Measurements from ENCODE around the gene MTF2. TPM values are rescaled to one million over a fixed set of nuclear protein-coding genes. Genes with fewer than 3 reads are reported as not detected.
A peak's percentile ranks its signal among the peaks of the same experiment; 100 is the strongest.

Gene MTF2
- polyA plus RNA-seq, 3 donors: 16.0 to 56.3 (median 32.5) TPM

DNA sequence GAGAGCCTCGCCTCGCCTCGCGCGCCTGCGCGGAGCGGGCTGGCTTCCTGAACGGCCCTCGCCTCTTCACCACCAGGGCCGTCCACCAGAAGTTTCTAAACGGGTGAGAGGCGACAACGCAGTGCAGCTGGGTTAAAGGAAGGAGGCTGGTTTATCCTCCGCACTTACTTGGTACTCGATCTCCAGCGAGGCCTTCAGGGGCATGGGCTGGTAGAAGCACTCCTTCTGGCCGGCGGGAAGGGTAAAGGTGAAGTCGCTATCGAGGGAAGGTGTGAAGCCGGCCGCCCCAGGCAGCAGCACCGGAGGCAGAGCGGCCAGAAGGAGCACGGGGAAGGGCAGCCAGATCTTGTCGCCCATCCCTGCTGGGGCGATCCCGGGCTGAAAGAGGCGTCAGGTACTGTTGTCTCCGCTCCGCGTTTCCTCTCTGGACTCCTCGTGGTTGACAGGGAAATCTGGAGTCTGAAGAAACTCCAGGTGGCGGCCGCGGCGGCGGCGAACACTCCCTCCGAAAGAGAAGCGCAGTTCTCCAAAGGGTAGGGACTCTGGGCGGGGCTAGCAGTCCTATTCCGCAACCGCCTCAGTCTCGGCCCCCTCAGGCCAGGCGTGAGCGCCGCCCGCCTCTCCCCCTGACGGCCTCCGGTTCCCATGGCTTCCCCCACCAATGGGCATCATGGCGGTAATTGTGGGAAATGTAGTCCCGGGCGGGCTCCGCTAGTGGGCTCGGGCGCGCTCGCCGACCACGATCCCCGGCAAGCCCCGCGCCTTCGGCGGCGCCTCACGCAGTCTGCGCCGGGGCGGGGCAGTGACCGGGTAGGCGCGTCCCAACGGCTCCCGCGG is 101.0 kb downstream of the MTF2 start, which contains the start of gene TMED5:
Gene TMED5 (minus strand): TSS at position 528 of the 837 bp plus-strand sequence. CDS start 171 bp downstream, at position 357.
- H3K36me3 Mint-ChIP-seq: peaks cover 5 to 15% of the 10 kb centered on the region in 2 donors
- TF ChIP-seq, protein P1, sequence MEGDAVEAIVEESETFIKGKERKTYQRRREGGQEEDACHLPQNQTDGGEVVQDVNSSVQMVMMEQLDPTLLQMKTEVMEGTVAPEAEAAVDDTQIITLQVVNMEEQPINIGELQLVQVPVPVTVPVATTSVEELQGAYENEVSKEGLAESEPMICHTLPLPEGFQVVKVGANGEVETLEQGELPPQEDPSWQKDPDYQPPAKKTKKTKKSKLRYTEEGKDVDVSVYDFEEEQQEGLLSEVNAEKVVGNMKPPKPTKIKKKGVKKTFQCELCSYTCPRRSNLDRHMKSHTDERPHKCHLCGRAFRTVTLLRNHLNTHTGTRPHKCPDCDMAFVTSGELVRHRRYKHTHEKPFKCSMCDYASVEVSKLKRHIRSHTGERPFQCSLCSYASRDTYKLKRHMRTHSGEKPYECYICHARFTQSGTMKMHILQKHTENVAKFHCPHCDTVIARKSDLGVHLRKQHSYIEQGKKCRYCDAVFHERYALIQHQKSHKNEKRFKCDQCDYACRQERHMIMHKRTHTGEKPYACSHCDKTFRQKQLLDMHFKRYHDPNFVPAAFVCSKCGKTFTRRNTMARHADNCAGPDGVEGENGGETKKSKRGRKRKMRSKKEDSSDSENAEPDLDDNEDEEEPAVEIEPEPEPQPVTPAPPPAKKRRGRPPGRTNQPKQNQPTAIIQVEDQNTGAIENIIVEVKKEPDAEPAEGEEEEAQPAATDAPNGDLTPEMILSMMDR (IDR thresholded peaks at IDR 0.05): peak; percentile 15
- Histone ChIP-seq H4K20me1 (ENCODE audit: insufficient read depth, low read length) (peaks cover 42% of the 10 kb centered on the region), H3K4me3 (replicated peaks in 1 of 3; ENCODE audit: low read depth in 2 of 3, low read length in 3 of 3) (peak within 1 kb of the TSS; percentile 70 to 98 (median 87)), H3K27ac (ENCODE audit: low read depth in 1 of 2, low read length in 2 of 2) (peak within 1 kb of the TSS; percentile 98 to 99), H3K27me3 (ENCODE audit: control insufficient read depth in 2 of 2, insufficient read depth in 2 of 2, low read length in 2 of 2) (no peaks in the 10 kb centered on the region), H3K9me3 (replicated peaks in 1 of 2; ENCODE audit: control insufficient read depth in 1 of 2, insufficient read depth in 1 of 2, low read length in 2 of 2) (no peaks in the 10 kb centered on the region), H2AFZ (ENCODE audit: insufficient read depth, low read depth, low read length, poor library complexity, severe bottlenecking) (peak within 1 kb of the TSS; percentile 76), H3K79me2 (ENCODE audit: insufficient read depth, low read length) (peaks cover 80% of the 10 kb centered on the region), H3K4me1 (ENCODE audit: control insufficient read depth in 1 of 2, insufficient read depth in 2 of 2, low read length in 2 of 2) (peaks cover 31 to 44% of the 10 kb centered on the region in 2 donors), H3K4me2 (replicated peaks; ENCODE audit: extremely low read depth, low read length, poor library complexity, severe bottlenecking) (peak within 1 kb of the TSS; percentile 78), H3K36me3 (replicated peaks in 1 of 2; ENCODE audit: control insufficient read depth in 1 of 2, insufficient read depth in 2 of 2, low read length in 2 of 2) (peaks cover 2 to 12% of the 10 kb centered on the region in 2 donors), H3K9ac (ENCODE audit: insufficient read depth, low read length, poor library complexity, severe bottlenecking) (peak within 1 kb of the TSS; percentile 99)
- peak; percentile 98 for DNase-seq
- H3K27ac Mint-ChIP-seq: peak within 1 kb of the TSS; percentile 99 to 100 (median 100)
- no peaks in the 10 kb centered on the region for H3K27me3 Mint-ChIP-seq (ENCODE audit: low read depth in 3 of 3)
- under 1% methylated on average over 75 of the region's 78 CpGs for WGBS (ENCODE audit: insufficient coverage)
- peaks cover 0 to 6% (median 0%) of the 10 kb centered on the region in 7 donors for H3K9me3 Mint-ChIP-seq
- H3K4me3 Mint-ChIP-seq: peak within 1 kb of the TSS; percentile 98 to 99
- intact Hi-C loops (cut with micrococcal nuclease): loop anchor here in 1 of 2 donors (5.0 kb wide), 2 partner anchors 98 to 167 kb away; partner anchors contain the start of gene DR1
- peaks cover 40% of the 10 kb centered on the region for H3K4me1 Mint-ChIP-seq

DNA sequence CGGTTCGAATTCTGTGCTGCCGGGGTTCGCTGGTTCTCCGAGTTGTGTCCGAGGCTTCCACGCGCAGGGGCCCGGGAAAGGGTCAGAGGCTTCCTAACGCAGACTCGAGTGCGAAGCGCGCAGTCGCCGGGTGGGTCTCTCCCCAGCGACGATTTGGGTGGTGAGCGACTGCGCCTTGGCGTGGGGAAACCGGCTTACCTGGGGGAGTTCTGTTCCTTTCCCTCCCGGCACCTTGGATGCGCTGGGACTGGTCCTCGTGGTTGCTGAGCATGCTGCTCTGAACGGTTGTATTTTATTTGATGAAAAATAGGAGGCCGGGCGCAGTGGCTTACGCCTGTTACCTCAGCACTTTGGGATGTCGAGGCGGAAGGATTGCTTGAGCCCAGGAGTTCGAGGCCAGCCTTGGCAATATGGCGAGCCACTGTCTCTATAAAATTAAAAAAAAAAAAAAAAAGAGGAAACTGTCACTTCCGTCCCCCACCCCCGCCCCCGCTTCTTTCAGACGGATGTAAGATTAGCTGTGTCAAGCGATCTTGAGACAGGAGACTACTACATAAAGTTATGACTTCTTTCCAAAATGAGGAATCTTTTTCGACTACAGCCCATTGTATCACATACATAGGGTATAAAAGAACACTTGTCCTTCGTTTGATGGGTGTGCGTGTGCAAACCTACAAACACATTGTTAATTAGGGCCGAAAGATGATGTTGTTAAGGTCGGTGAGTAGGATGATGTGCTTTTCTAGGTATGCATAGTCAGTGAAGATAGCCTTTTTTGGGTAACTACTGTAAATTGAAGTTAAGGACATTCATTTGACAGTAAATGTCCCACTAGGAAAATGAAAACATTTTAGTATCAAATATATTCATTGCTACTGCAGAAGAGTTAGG is 101.9 kb downstream of the MTF2 start, which contains the start of gene CCDC18:
Gene CCDC18 (plus strand): TSS at position 2 of the 891 bp plus-strand sequence. CDS start 2,638 bp downstream, outside the sequence.
- H3K9me3 ChIP-seq (replicated peaks in 1 of 2; ENCODE audit: control insufficient read depth in 1 of 2, insufficient read depth in 1 of 2, low read length in 2 of 2): no peaks in the 10 kb centered on the region
- H3K27ac ChIP-seq (ENCODE audit: low read depth in 1 of 2, low read length in 2 of 2): peak within 1 kb of the TSS; percentile 98 to 99
- H4K20me1 ChIP-seq (ENCODE audit: insufficient read depth, low read length): peaks cover 34% of the 10 kb centered on the region
- H3K36me3 ChIP-seq (replicated peaks in 1 of 2; ENCODE audit: control insufficient read depth in 1 of 2, insufficient read depth in 2 of 2, low read length in 2 of 2): peaks cover 2 to 8% of the 10 kb centered on the region in 2 donors
- WGBS (ENCODE audit: insufficient coverage): under 1% methylated on average over 27 of the region's 43 CpGs
- peaks cover 5 to 15% of the 10 kb centered on the region in 2 donors for H3K36me3 Mint-ChIP-seq
- peak within 1 kb of the TSS; percentile 76 for H2AFZ ChIP-seq (ENCODE audit: insufficient read depth, low read depth, low read length, poor library complexity, severe bottlenecking)
- H3K79me2 ChIP-seq (ENCODE audit: insufficient read depth, low read length): peaks cover 79% of the 10 kb centered on the region
- peaks cover 43% of the 10 kb centered on the region for H3K4me1 Mint-ChIP-seq
- DNase-seq: peak; percentile 57 to 79 (median 57)
- peak within 1 kb of the TSS; percentile 70 to 98 (median 87) for H3K4me3 ChIP-seq (replicated peaks in 1 of 3; ENCODE audit: low read depth in 2 of 3, low read length in 3 of 3)
- no peaks in the 10 kb centered on the region for H3K27me3 ChIP-seq (ENCODE audit: control insufficient read depth in 2 of 2, insufficient read depth in 2 of 2, low read length in 2 of 2)
- peak within 1 kb of the TSS; percentile 78 for H3K4me2 ChIP-seq (replicated peaks; ENCODE audit: extremely low read depth, low read length, poor library complexity, severe bottlenecking)
- intact Hi-C loops (cut with micrococcal nuclease): loop anchor here in 1 of 2 donors (5.0 kb wide), 1 partner anchor 166 kb away; the partner anchor contains the start of gene DR1
- no peaks in the 10 kb centered on the region for H3K27me3 Mint-ChIP-seq (ENCODE audit: low read depth in 3 of 3)
- peak within 1 kb of the TSS; percentile 99 to 100 (median 100) for H3K27ac Mint-ChIP-seq
- H3K4me1 ChIP-seq (ENCODE audit: control insufficient read depth in 1 of 2, insufficient read depth in 2 of 2, low read length in 2 of 2): peaks cover 33 to 45% of the 10 kb centered on the region in 2 donors
- peaks cover 0 to 6% (median 0%) of the 10 kb centered on the region in 7 donors for H3K9me3 Mint-ChIP-seq
- peak within 1 kb of the TSS; percentile 98 to 99 for H3K4me3 Mint-ChIP-seq
- TF ChIP-seq, protein P1 (IDR thresholded peaks at IDR 0.05): no peak
- H3K9ac ChIP-seq (ENCODE audit: insufficient read depth, low read length, poor library complexity, severe bottlenecking): peak within 1 kb of the TSS; percentile 99
